Psoas muscle (tissue), 8 donors: ENCODE data around the gene VPS39. TPM values are rescaled to one million over a fixed set of nuclear protein-coding genes. Genes with fewer than 3 reads are reported as not detected.
A peak's percentile ranks its signal among the peaks of the same experiment; 100 is the strongest.

Experiments
- ATAC-seq, 4 donors: fragments of 200-7000 bp; cut with Tn5 transposase; one replicate each; pipeline ENCODE4 v1.9.1; 2020; ENCODE audit warnings: moderate library complexity in 3 of 4, mild to moderate bottlenecking in 2 of 4
- DNase-seq, 2 donors: peaks; one replicate each; pipeline ENCODE4 v3.0.0-alpha.2; 2020
- H3K27ac ChIP-seq: fragments of 200-600 bp; one replicate; pipeline ENCODE4 v1.8.0; 2022
- H3K27me3 ChIP-seq, 3 donors: fragments of 200-600 bp in 1 of 3; one replicate each; pipeline versions ENCODE4 v1.6.1 to v1.8.0; 2013 to 2022; ENCODE audit warnings: low read length in 2 of 3, mild to moderate bottlenecking in 2 of 3, moderate library complexity in 1 of 3; ENCODE audit not compliant: insufficient read depth in 3 of 3
- H3K36me3 ChIP-seq, 2 donors: fragments of 200-600 bp in 1 of 2; one replicate each; pipeline versions ENCODE4 v1.6.1 to v1.8.0; 2013 to 2022; ENCODE audit warnings: low read depth in 1 of 2, mild to moderate bottlenecking in 1 of 2, moderate library complexity in 1 of 2; ENCODE audit not compliant: insufficient read depth in 1 of 2
- H3K4me1 ChIP-seq: fragments of 200-600 bp; one replicate; pipeline ENCODE4 v1.8.0; 2022
- H3K4me3 ChIP-seq: fragments of 200-600 bp; one replicate; pipeline ENCODE4 v1.8.0; 2022; ENCODE audit warnings: mild to moderate bottlenecking
- H3K9me3 ChIP-seq: fragments of 200-600 bp; one replicate; pipeline ENCODE4 v1.8.0; 2022
- CTCF ChIP-seq: fragments of 200-600 bp; IDR thresholded peaks from one replicate; pipeline ENCODE4 v1.8.0; 2022; ENCODE audit warnings: antibody characterized with exemption
- WGBS, 3 donors: extraction: QIAGEN DNeasy Blood & Tissue Kit; methylation state at CpG; one replicate each; pipeline versions ENCODE4 v1.1.6 to v1.1.7; 2013; 5-methylcytosine and 5-hydroxymethylcytosine counted together
- intact Hi-C, 2 donors: fragments of 100-400 bp; cut with DNase I; formaldehyde crosslinking; loops; one replicate each; pipeline versions ENCODE4 v1.11.0 to v1.14.2; 2022
- polyA plus RNA-seq, 3 donors: library from polyadenylated mRNA; stranded (reverse); fragments of 200-250 nt; gene quantifications; one replicate each; pipeline ENCODE4 v1.2.3, GENCODE V29; 2013
- total RNA-seq, 4 donors: library from RNA; stranded (reverse); fragmentation: NEBNext Ultra II Directional in 2 of 4; extraction: Animal tissue kit (Norgen Biotek cat#: 25700) in 2 of 4; gene quantifications; one replicate each; pipeline versions ENCODE4 v1.2.1 to v1.2.4, GENCODE V29; 2021 to 2023
- donor health status: healthy with polysubstance abuse.
- donor health status: DM: no; HTN: no; CAD: no; lungs with moderate emphysema.
- donor health status: Bipolar disorder and iron deficiency.
- donor health status: healthy.
- donor health status: DM: yes; HTN: yes; CAD: no.
- donor health status: DM: no; HTN: no; CAD: no.
- donor health status: DM: no; HTN: no; CAD: no.
- donor health status: DM: yes; HTN: yes; CAD: no.

The VPS39 gene
- total and polyA plus RNA-seq, 7 donors: 15.2 to 47.8 (median 43.3) TPM

- Histone ChIP-seq H3K4me1 (peaks cover 11% of the 10 kb centered on the region), H3K27ac (no peak overlapping the region), H3K4me3 (no peak overlapping the region), H3K27me3 (no peaks in the 10 kb centered on the region), H3K36me3 (peaks cover 5 to 96% of the 10 kb centered on the region in 2 donors), H3K9me3 (no peaks in the 10 kb centered on the region)
- no peak for DNase-seq
- 90 to 91% (median 91%) methylated on average over 9 of the region's 9 CpGs for WGBS, 3 donors
- TF ChIP-seq CTCF: no peak
- no peak for ATAC-seq
- intact Hi-C loops: no loop called here
These were observed 44.8 kb downstream of the VPS39 start for GRCh38 chr15:42163291-42163690.

GRCh38 chr15:42160136-42160535 is 48.0 kb downstream of the VPS39 start:
- no peak overlapping the region for H3K27ac ChIP-seq
- no peak overlapping the region for H3K4me3 ChIP-seq
- ATAC-seq (no peak), DNase-seq (no peak)
- TF ChIP-seq CTCF: no peak
- no peaks in the 10 kb centered on the region for H3K27me3 ChIP-seq
- H3K36me3 ChIP-seq: peaks cover 5 to 64% of the 10 kb centered on the region in 2 donors
- intact Hi-C loops: no loop called here
- no peaks in the 10 kb centered on the region for H3K9me3 ChIP-seq
- WGBS, 3 donors: 83 to 88% (median 84%) methylated on average over 7 of the region's 7 CpGs
- peaks cover 36% of the 10 kb centered on the region for H3K4me1 ChIP-seq

GRCh38 chr15:42159381-42160015 is 48.6 kb downstream of the VPS39 start:
- ATAC-seq: peak; percentile 39 to 65 (median 50)
- peak; percentile 49 to 83 for DNase-seq
- Histone ChIP-seq H3K4me1 (peaks cover 36% of the 10 kb centered on the region), H3K4me3 (no peak overlapping the region), H3K27ac (peak overlapping the region; percentile 71), H3K36me3 (peaks cover 2 to 58% of the 10 kb centered on the region in 2 donors), H3K9me3 (no peaks in the 10 kb centered on the region), H3K27me3 (no peaks in the 10 kb centered on the region)
- no peak for TF ChIP-seq CTCF
- intact Hi-C loops: no loop called here
- 74 to 78% (median 75%) methylated on average over 18 of the region's 18 CpGs for WGBS, 3 donors

DNA sequence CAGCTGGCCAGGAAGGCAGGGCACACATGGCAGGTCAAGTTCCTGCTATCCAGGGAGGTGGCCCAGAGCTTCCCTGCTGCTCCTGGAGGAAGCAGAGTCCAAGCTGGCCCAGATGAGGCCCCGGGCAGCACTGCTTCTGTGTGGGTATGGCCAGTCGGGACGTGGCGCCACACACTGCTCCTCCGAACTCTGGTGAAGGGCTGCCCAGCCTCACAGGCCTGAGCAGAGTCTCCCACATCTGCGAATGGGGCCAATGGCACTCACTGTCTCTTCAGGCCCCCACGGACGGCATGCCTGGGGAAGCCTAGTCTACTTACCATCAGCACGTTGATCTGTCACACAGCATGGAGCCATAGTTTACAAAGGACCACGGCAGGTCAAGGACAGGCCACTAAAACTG is 49.2 kb downstream of the VPS39 start:
- Histone ChIP-seq H3K9me3 (no peaks in the 10 kb centered on the region), H3K27ac (peak overlapping the region; percentile 71), H3K36me3 (peaks cover 2 to 52% of the 10 kb centered on the region in 2 donors), H3K4me1 (peaks cover 36% of the 10 kb centered on the region), H3K27me3 (no peaks in the 10 kb centered on the region), H3K4me3 (no peak overlapping the region)
- ATAC-seq (no peak), DNase-seq (no peak)
- intact Hi-C loops: no loop called here
- no peak for TF ChIP-seq CTCF
- 85 to 92% (median 90%) methylated on average over 10 of the region's 10 CpGs for WGBS, 3 donors
